ENCODE results near the gene MSMP.

DNA sequence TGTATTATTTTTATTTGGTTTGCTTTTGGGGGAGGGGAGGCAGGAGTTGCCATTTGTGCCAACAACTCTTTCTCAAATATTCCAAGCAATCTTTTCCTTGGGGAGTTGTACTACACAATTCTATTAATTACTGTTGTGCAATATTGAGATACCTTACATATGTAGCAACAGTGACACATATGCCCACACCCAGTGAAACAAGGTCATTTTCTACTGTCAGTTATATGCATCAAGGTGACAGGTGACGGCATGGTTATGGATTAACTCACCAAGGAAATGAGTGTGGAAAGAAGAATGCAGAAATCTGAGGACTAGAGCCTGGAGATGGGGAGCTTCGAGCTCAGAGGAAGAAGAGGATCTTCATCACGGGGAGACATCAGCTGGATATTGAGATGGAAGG is 17.9 kb upstream of the MSMP start:
- TF ChIP-seq, protein P1, sequence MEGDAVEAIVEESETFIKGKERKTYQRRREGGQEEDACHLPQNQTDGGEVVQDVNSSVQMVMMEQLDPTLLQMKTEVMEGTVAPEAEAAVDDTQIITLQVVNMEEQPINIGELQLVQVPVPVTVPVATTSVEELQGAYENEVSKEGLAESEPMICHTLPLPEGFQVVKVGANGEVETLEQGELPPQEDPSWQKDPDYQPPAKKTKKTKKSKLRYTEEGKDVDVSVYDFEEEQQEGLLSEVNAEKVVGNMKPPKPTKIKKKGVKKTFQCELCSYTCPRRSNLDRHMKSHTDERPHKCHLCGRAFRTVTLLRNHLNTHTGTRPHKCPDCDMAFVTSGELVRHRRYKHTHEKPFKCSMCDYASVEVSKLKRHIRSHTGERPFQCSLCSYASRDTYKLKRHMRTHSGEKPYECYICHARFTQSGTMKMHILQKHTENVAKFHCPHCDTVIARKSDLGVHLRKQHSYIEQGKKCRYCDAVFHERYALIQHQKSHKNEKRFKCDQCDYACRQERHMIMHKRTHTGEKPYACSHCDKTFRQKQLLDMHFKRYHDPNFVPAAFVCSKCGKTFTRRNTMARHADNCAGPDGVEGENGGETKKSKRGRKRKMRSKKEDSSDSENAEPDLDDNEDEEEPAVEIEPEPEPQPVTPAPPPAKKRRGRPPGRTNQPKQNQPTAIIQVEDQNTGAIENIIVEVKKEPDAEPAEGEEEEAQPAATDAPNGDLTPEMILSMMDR (IDR thresholded peaks at IDR 0.05), result no peak
- no peak for TF ChIP-seq POLR2A (IDR thresholded peaks at IDR 0.05)
- no peak for TF ChIP-seq POLR2AphosphoS5 (IDR thresholded peaks at IDR 0.05)
- TF ChIP-seq EP300 (IDR thresholded peaks at IDR 0.05), result no peak
